ENCODE data around the gene CYP2D6.

DNA sequence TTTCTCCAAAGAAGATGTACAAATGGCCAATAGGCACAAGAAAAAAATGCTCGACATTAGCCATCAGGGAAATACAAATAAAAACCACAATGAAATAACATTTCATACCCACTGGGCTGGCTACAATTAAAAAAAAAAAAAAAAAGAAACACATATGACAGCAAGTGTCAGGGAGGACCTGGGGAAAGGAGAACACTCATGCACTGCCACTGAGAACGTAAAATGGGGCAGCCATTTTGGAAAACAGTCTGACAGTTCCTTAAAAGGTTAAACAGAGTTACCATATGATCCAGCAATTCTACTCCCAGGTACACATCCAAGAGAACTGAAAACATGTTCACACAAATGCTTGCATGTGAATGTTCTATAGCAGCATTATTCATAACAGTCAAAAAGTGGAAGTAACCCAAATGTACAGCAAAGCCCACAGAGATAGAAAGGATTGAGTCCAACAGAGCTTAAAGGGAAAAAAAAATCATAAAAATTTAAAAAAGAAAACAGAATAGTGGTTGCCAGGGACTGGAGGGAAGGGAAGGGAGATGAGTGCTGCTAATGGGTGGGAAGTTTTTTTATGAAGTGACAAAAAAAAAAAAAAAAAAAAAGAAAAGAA is 48.4 kb upstream of the CYP2D6 start:
- no peak for TF ChIP-seq CTCF (conservative IDR thresholded peaks at IDR 0.05; ENCODE audit: low read depth, low read length)
- no peak for TF ChIP-seq EZH2 (IDR thresholded peaks at IDR 0.05; ENCODE audit: low read length, unreplicated experiment)
- no peak for TF ChIP-seq EZH2phosphoT487 (IDR thresholded peaks at IDR 0.05; ENCODE audit: borderline replicate concordance, low read length)
